H9 (cell line): ENCODE results near the gene ETNPPL. TPM values are rescaled to one million over a fixed set of nuclear protein-coding genes. Genes with fewer than 3 reads are reported as not detected.
"Not testable (repeated sequence)": the region's sequence is repeated elsewhere in the genome, so short reads cannot be mapped to it uniquely, and the experiment has no call there.

Experiments used
- DNase-seq: peaks from one replicate; pipeline ENCODE4 v3.0.0-alpha.2; 2017
- H2AFZ ChIP-seq: one replicate; pipeline ENCODE4 v1.6.1; 2013; ENCODE audit warnings: mild to moderate bottlenecking, low read length, control low read depth, moderate library complexity
- H2AK5ac ChIP-seq: 2 replicates; pipeline ENCODE4 v1.6.1; 2013; ENCODE audit warnings: low read length, control low read depth, mixed read lengths; ENCODE audit not compliant: insufficient read length
- H2BK120ac ChIP-seq: one replicate; pipeline ENCODE4 v1.6.1; 2013; ENCODE audit warnings: low read depth, mild to moderate bottlenecking, low read length, control low read depth, inconsistent platforms; ENCODE audit not compliant: poor library complexity, severe bottlenecking
- H2BK12ac ChIP-seq: 2 replicates; pipeline ENCODE4 v1.6.1; 2013; ENCODE audit warnings: low read length, control low read depth, mixed read lengths, low read depth; ENCODE audit not compliant: insufficient read length
- H2BK15ac ChIP-seq: 2 replicates; pipeline ENCODE4 v1.6.1; 2013; ENCODE audit warnings: low read depth, low read length, control low read depth
- H2BK20ac ChIP-seq: one replicate; pipeline ENCODE4 v1.6.1; 2013; ENCODE audit warnings: low read depth, mild to moderate bottlenecking, low read length, control low read depth, inconsistent platforms; ENCODE audit not compliant: poor library complexity, severe bottlenecking
- H2BK5ac ChIP-seq: 2 replicates; pipeline ENCODE4 v1.6.1; 2013; ENCODE audit warnings: low read length, control low read depth, mixed read lengths; ENCODE audit not compliant: insufficient read length
- H3K14ac ChIP-seq: 2 replicates; pipeline ENCODE4 v1.6.1; 2013; ENCODE audit warnings: low read length, control low read depth; ENCODE audit not compliant: insufficient read depth
- H3K18ac ChIP-seq: 2 replicates; pipeline ENCODE4 v1.6.1; 2013; ENCODE audit warnings: low read depth, mild to moderate bottlenecking, mixed read lengths, low read length, control low read depth; ENCODE audit not compliant: insufficient read length
- H3K23ac ChIP-seq: 2 replicates; pipeline ENCODE4 v1.6.1; 2013; ENCODE audit warnings: low read length, control low read depth, mixed read lengths, low read depth; ENCODE audit not compliant: insufficient read length
- H3K23me2 ChIP-seq: 2 replicates; pipeline ENCODE4 v1.6.1; 2013; ENCODE audit warnings: low read depth, mild to moderate bottlenecking, mixed read lengths, low read length, control low read depth; ENCODE audit not compliant: insufficient read length, poor library complexity, severe bottlenecking
- H3K27ac ChIP-seq: 2 replicates; pipeline ENCODE4 v1.5.1; 2013; ENCODE audit warnings: low read length, control low read depth, mixed read lengths, low read depth; ENCODE audit not compliant: insufficient read length
- H3K27me3 ChIP-seq: 2 replicates; pipeline ENCODE4 v1.6.1; 2013; ENCODE audit warnings: low read length, control low read depth, inconsistent platforms; ENCODE audit not compliant: insufficient read depth
- H3K4ac ChIP-seq: 2 replicates; pipeline ENCODE4 v1.6.1; 2013; ENCODE audit warnings: low read depth, mild to moderate bottlenecking, control low read depth, inconsistent platforms, low read length, moderate library complexity
- H3K4me1 ChIP-seq: 2 replicates; pipeline ENCODE4 v1.6.1; 2013; ENCODE audit warnings: low read length, control low read depth, inconsistent platforms; ENCODE audit not compliant: insufficient read depth
- H3K4me2 ChIP-seq: 2 replicates; pipeline ENCODE4 v1.6.1; 2013; ENCODE audit warnings: low read length, control low read depth, mixed read lengths; ENCODE audit not compliant: insufficient read length, insufficient read depth
- H3K56ac ChIP-seq: 2 replicates; pipeline ENCODE4 v1.6.1; 2013; ENCODE audit warnings: low read depth, mild to moderate bottlenecking, mixed read lengths, low read length, control low read depth; ENCODE audit not compliant: insufficient read length
- H3K79me1 ChIP-seq: 2 replicates; pipeline ENCODE4 v1.6.1; 2013; ENCODE audit warnings: low read depth, mild to moderate bottlenecking, moderate library complexity, low read length, control low read depth, inconsistent platforms; ENCODE audit not compliant: insufficient read depth, poor library complexity, severe bottlenecking
- H3K79me2 ChIP-seq: 2 replicates; pipeline ENCODE4 v1.6.1; 2013; ENCODE audit warnings: low read length, control low read depth, inconsistent platforms; ENCODE audit not compliant: insufficient read depth
- H3K9ac ChIP-seq: 2 replicates; pipeline ENCODE4 v1.6.1; 2013; ENCODE audit warnings: low read length, control low read depth, mixed read lengths; ENCODE audit not compliant: insufficient read length; ENCODE audit errors: extremely low read depth
- H3K9me3 ChIP-seq: one replicate; pipeline ENCODE4 v1.6.1; 2013; ENCODE audit warnings: low read depth, low read length, inconsistent platforms; ENCODE audit not compliant: control insufficient read depth
- H3T11ph ChIP-seq: one replicate; pipeline ENCODE4 v1.6.1; 2013; ENCODE audit warnings: mild to moderate bottlenecking, low read length, control low read depth, inconsistent platforms
- H4K20me1 ChIP-seq: one replicate; pipeline ENCODE4 v1.6.1; 2013; ENCODE audit not compliant: control insufficient read depth, insufficient read length, insufficient read depth
- H4K5ac ChIP-seq: 2 replicates; pipeline ENCODE4 v1.6.1; 2013; ENCODE audit warnings: low read depth, mild to moderate bottlenecking, mixed read lengths, low read length, control low read depth; ENCODE audit not compliant: insufficient read length
- H4K8ac ChIP-seq: replicated peaks from 2 replicates; pipeline ENCODE4 v1.6.1; 2013; ENCODE audit warnings: low read length, control low read depth, mixed read lengths, low read depth; ENCODE audit not compliant: insufficient read length
- H4K91ac ChIP-seq: 2 replicates; pipeline ENCODE4 v1.6.1; 2013; ENCODE audit warnings: low read depth, mild to moderate bottlenecking, moderate library complexity, mixed read lengths, low read length, control low read depth; ENCODE audit not compliant: insufficient read length
- H3K27ac Mint-ChIP-seq, 3 experiments: 2 replicates in 2 of 3; 3 replicates in 1 of 3; pipeline ENCODE4 v1.8.0; 2020 to 2021; ENCODE audit warnings: mixed read lengths in 3 of 3, mild to moderate bottlenecking in 1 of 3, moderate library complexity in 1 of 3
- H3K27me3 Mint-ChIP-seq: 2 replicates; pipeline ENCODE4 v1.8.0; 2021; ENCODE audit warnings: low read depth, mild to moderate bottlenecking, moderate library complexity, mixed read lengths
- H3K36me3 Mint-ChIP-seq, 3 experiments: 2 replicates in 2 of 3; 3 replicates in 1 of 3; pipeline ENCODE4 v1.8.0; 2020 to 2021; ENCODE audit warnings: low read depth in 3 of 3, mixed read lengths in 3 of 3; ENCODE audit not compliant: insufficient read depth in 1 of 3
- H3K4me1 Mint-ChIP-seq, 2 experiments: 2 replicates each; pipeline ENCODE4 v1.8.0; 2020; ENCODE audit warnings: mixed read lengths in 2 of 2
- H3K4me3 Mint-ChIP-seq, 2 experiments: 2 replicates in 1 of 2; 3 replicates in 1 of 2; pipeline ENCODE4 v1.8.0; 2020 to 2021; ENCODE audit warnings: mild to moderate bottlenecking in 2 of 2, mixed read lengths in 2 of 2, moderate library complexity in 1 of 2
- H3K9me3 Mint-ChIP-seq, 2 experiments: 2 replicates in 1 of 2; 3 replicates in 1 of 2; pipeline ENCODE4 v1.8.0; 2020; ENCODE audit warnings: mild to moderate bottlenecking in 2 of 2, mixed read lengths in 2 of 2, moderate library complexity in 1 of 2
- CTCF ChIP-seq: fragments of 200-600 bp; sonication (generic); conservative IDR thresholded peaks from 3 replicates; pipeline ENCODE4 v1.8.0; 2021; ENCODE audit warnings: antibody characterized with exemption, mild to moderate bottlenecking
- WGBS: extraction: QIAGEN DNeasy Blood & Tissue Kit; methylation state at CpG from one replicate; pipeline ENCODE4 v1.1.7; 2013; ENCODE audit warnings: missing lambda C conversion rate, low lambda C conversion rate, mixed read lengths; ENCODE audit not compliant: insufficient read length; ENCODE audit errors: extremely low coverage; 5-methylcytosine and 5-hydroxymethylcytosine counted together
- total RNA-seq: library from RNA; stranded (reverse); gene quantifications from 2 replicates; pipeline ENCODE4 v1.2.1, GENCODE V29; 2021

Gene ETNPPL
- total RNA-seq, 1 experiment from 2014 or later, result 1.3 TPM

GRCh38 chr4:108714880-108715279 is 48.0 kb downstream of the ETNPPL start:
- no peak overlapping the region for H2BK5ac ChIP-seq
- no peaks in the 10 kb centered on the region for H3K79me2 ChIP-seq
- no peak overlapping the region for H3K4ac ChIP-seq
- H3K27ac ChIP-seq, result no peak overlapping the region
- Mint-ChIP-seq H3K4me3 (no peak overlapping the region), H3K9me3 (peaks cover 0 to 4% of the 10 kb centered on the region in 2 experiments; a peak in 1 of 5 replicates), H3K27ac (peak overlapping the region in 2 of 3 experiments; percentile 70 to 75; a peak in 4 of 7 replicates), H3K27me3 (no peaks in the 10 kb centered on the region), H3K36me3 (no peaks in the 10 kb centered on the region), H3K4me1 (peaks cover 26 to 40% of the 10 kb centered on the region in 2 experiments)
- no peaks in the 10 kb centered on the region for H3K4me1 ChIP-seq
- H2AFZ ChIP-seq, result no peak overlapping the region
- H2BK120ac ChIP-seq, result no peak overlapping the region
- H3K56ac ChIP-seq, result no peak overlapping the region
- H3T11ph ChIP-seq, result no peak overlapping the region
- H3K23me2 ChIP-seq, result no peaks in the 10 kb centered on the region
- H4K5ac ChIP-seq, result no peak overlapping the region
- H3K27me3 ChIP-seq, result no peaks in the 10 kb centered on the region
- no peak overlapping the region for H2BK15ac ChIP-seq
- no peak for TF ChIP-seq CTCF
- no peak overlapping the region for H2BK20ac ChIP-seq
- H3K9ac ChIP-seq, result no peak overlapping the region
- H3K9me3 ChIP-seq, result no peaks in the 10 kb centered on the region
- no peak overlapping the region for H2BK12ac ChIP-seq
- H3K23ac ChIP-seq, result no peak overlapping the region
- H4K20me1 ChIP-seq, result no peaks in the 10 kb centered on the region
- H3K4me2 ChIP-seq, result no peak overlapping the region
- no peak overlapping the region for H2AK5ac ChIP-seq
- H4K8ac ChIP-seq, result no peak overlapping the region
- H4K91ac ChIP-seq, result no peak overlapping the region
- no peak for DNase-seq
- H3K79me1 ChIP-seq, result no peaks in the 10 kb centered on the region
- no peak overlapping the region for H3K14ac ChIP-seq
- H3K18ac ChIP-seq, result no peak overlapping the region
- WGBS, result no CpG with 5 or more reads among the region's 4 CpGs

DNA sequence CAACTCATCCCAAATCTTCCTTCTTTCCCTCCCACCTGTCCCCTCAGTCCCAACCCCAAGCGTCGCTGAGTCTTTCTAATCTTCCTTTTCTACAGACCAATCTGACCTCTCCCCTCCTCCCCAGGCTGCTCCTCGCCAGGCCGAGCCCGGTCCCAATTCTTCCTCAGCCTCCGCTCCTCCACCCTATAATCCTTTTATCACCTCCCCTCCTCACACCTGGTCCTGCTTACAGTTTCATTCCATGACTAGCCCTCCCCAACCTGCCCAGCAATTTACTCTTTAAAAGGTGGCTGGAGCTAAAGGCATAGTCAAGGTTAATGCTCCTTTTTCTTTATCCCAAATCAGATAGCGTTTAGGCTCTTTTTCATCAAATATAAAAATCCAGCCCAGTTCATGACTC is 52.3 kb downstream of the ETNPPL start:
- H3K79me2 ChIP-seq, H3K27me3 ChIP-seq, H3K4me3 Mint-ChIP-seq, H4K8ac ChIP-seq, H3K4ac ChIP-seq, H4K5ac ChIP-seq, H3K23me2 ChIP-seq, DNase-seq, H3K4me1 ChIP-seq, H3K4me2 ChIP-seq, H3K9me3 ChIP-seq, H2AFZ ChIP-seq, H2BK5ac ChIP-seq, H3K14ac ChIP-seq, H3T11ph ChIP-seq, H2BK15ac ChIP-seq, H3K18ac ChIP-seq, H3K56ac ChIP-seq, H3K9ac ChIP-seq, H2BK12ac ChIP-seq, H3K36me3 Mint-ChIP-seq, H3K27ac Mint-ChIP-seq, H4K20me1 ChIP-seq, H3K27ac ChIP-seq, H2BK120ac ChIP-seq, H3K9me3 Mint-ChIP-seq, H4K91ac ChIP-seq, H3K27me3 Mint-ChIP-seq, H2BK20ac ChIP-seq, H3K23ac ChIP-seq, H3K79me1 ChIP-seq, H2AK5ac ChIP-seq: not testable (repeated sequence)
- WGBS, result no CpG with 5 or more reads among the region's 7 CpGs
- peaks cover 25 to 38% of the 10 kb centered on the region in 2 experiments for H3K4me1 Mint-ChIP-seq
